ENCODE results near the gene SMYD3.
A peak's percentile ranks its signal among the peaks of the same experiment; 100 is the strongest.

SMYD3 gene

GRCh38 chr1:246455476-246455875 lies 51.6 kb downstream of the SMYD3 start:
- H3K4me3 ChIP-seq (ENCODE audit: control insufficient read depth in 1 of 7, extremely low read depth in 1 of 7, insufficient read depth in 4 of 7, low read depth in 2 of 7, low read length in 6 of 7): no peak overlapping the region
- H3K9me3 ChIP-seq (ENCODE audit: control extremely low read depth in 1 of 5, control insufficient read depth in 4 of 5, insufficient read depth in 2 of 5, low read depth in 1 of 5, low read length in 4 of 5): no peaks in the 10 kb centered on the region
- ChIA-PET POLR2A (no interaction called here), CTCF (interaction anchor here (0.7 to 2.0 kb wide), 3 partner anchors 9 to 439 kb away, joined by 3 to 4 read pairs (median 3); no protein-coding TSS in a partner anchor)
- DNase-seq: no peak
- H3K27me3 ChIP-seq (replicated peaks in 2 of 5; ENCODE audit: control insufficient read depth in 4 of 5, insufficient read depth in 5 of 5, low read length in 4 of 5): no peaks in the 10 kb centered on the region
- H3K4me1 ChIP-seq (ENCODE audit: control extremely low read depth in 1 of 4, control insufficient read depth in 4 of 4, insufficient read depth in 4 of 4, low read length in 3 of 4): peaks cover 0 to 21% (median 9%) of the 10 kb centered on the region in 4 experiments
- no peaks in the 10 kb centered on the region for H3K36me3 ChIP-seq (ENCODE audit: control insufficient read depth in 4 of 4, insufficient read depth in 4 of 4, low read length in 3 of 4)
- WGBS (ENCODE audit: insufficient coverage): no CpG with 5 or more reads among the region's 1 CpG
- no peak overlapping the region for H3K27ac ChIP-seq (ENCODE audit: insufficient read depth in 1 of 2, low read depth in 1 of 2, low read length in 2 of 2, poor library complexity in 1 of 2, severe bottlenecking in 2 of 2)

GRCh38 chr1:246454655-246455054 lies 52.4 kb downstream of the SMYD3 start:
- Histone ChIP-seq H3K27me3 (replicated peaks in 2 of 5; ENCODE audit: control insufficient read depth in 4 of 5, insufficient read depth in 5 of 5, low read length in 4 of 5) (no peaks in the 10 kb centered on the region), H3K4me1 (ENCODE audit: control extremely low read depth in 1 of 4, control insufficient read depth in 4 of 4, insufficient read depth in 4 of 4, low read length in 3 of 4) (peaks cover 0 to 17% (median 7%) of the 10 kb centered on the region in 4 experiments), H3K36me3 (ENCODE audit: control insufficient read depth in 4 of 4, insufficient read depth in 4 of 4, low read length in 3 of 4) (no peaks in the 10 kb centered on the region), H3K9me3 (ENCODE audit: control extremely low read depth in 1 of 5, control insufficient read depth in 4 of 5, insufficient read depth in 2 of 5, low read depth in 1 of 5, low read length in 4 of 5) (no peaks in the 10 kb centered on the region), H3K27ac (ENCODE audit: insufficient read depth in 1 of 2, low read depth in 1 of 2, low read length in 2 of 2, poor library complexity in 1 of 2, severe bottlenecking in 2 of 2) (no peak overlapping the region), H3K4me3 (ENCODE audit: control insufficient read depth in 1 of 7, extremely low read depth in 1 of 7, insufficient read depth in 4 of 7, low read depth in 2 of 7, low read length in 6 of 7) (no peak overlapping the region)
- POLR2A ChIA-PET: no interaction called here
- CTCF ChIA-PET: interaction anchor here (0.7 to 2.0 kb wide), 2 partner anchors 8 to 438 kb away, joined by 3 to 4 read pairs; no protein-coding TSS in a partner anchor
- no peak for DNase-seq

GRCh38 chr1:246450611-246451251 lies 56.3 kb downstream of the SMYD3 start:
- H3K36me3 ChIP-seq (ENCODE audit: control insufficient read depth in 4 of 4, insufficient read depth in 4 of 4, low read length in 3 of 4): no peaks in the 10 kb centered on the region
- H3K4me1 ChIP-seq (ENCODE audit: control extremely low read depth in 1 of 4, control insufficient read depth in 4 of 4, insufficient read depth in 4 of 4, low read length in 3 of 4): no peaks in the 10 kb centered on the region
- WGBS (ENCODE audit: insufficient coverage): 70% methylated on average over 3 of the region's 6 CpGs
- no peaks in the 10 kb centered on the region for H3K27me3 ChIP-seq (replicated peaks in 2 of 5; ENCODE audit: control insufficient read depth in 4 of 5, insufficient read depth in 5 of 5, low read length in 4 of 5)
- no peaks in the 10 kb centered on the region for H3K9me3 ChIP-seq (ENCODE audit: control extremely low read depth in 1 of 5, control insufficient read depth in 4 of 5, insufficient read depth in 2 of 5, low read depth in 1 of 5, low read length in 4 of 5)
- no peak overlapping the region for H3K4me3 ChIP-seq (ENCODE audit: control insufficient read depth in 1 of 7, extremely low read depth in 1 of 7, insufficient read depth in 4 of 7, low read depth in 2 of 7, low read length in 6 of 7)
- POLR2A ChIA-PET: no interaction called here
- H3K27ac ChIP-seq (ENCODE audit: insufficient read depth in 1 of 2, low read depth in 1 of 2, low read length in 2 of 2, poor library complexity in 1 of 2, severe bottlenecking in 2 of 2): no peak overlapping the region
- peak; percentile 34 to 56 (median 55) for DNase-seq
- CTCF ChIA-PET: interaction anchor here (0.6 to 1.4 kb wide), 12 partner anchors 29 to 1295 kb away, joined by 3 to 6 read pairs (median 3); no protein-coding TSS in a partner anchor

GRCh38 chr1:246448373-246448772 lies 58.7 kb downstream of the SMYD3 start:
- 100% methylated on average over 1 of the region's 3 CpGs for WGBS (ENCODE audit: insufficient coverage)
- Histone ChIP-seq H3K36me3 (ENCODE audit: control insufficient read depth in 4 of 4, insufficient read depth in 4 of 4, low read length in 3 of 4) (no peaks in the 10 kb centered on the region), H3K9me3 (ENCODE audit: control extremely low read depth in 1 of 5, control insufficient read depth in 4 of 5, insufficient read depth in 2 of 5, low read depth in 1 of 5, low read length in 4 of 5) (no peaks in the 10 kb centered on the region), H3K27me3 (replicated peaks in 2 of 5; ENCODE audit: control insufficient read depth in 4 of 5, insufficient read depth in 5 of 5, low read length in 4 of 5) (no peaks in the 10 kb centered on the region), H3K4me3 (ENCODE audit: control insufficient read depth in 1 of 7, extremely low read depth in 1 of 7, insufficient read depth in 4 of 7, low read depth in 2 of 7, low read length in 6 of 7) (no peak overlapping the region), H3K27ac (ENCODE audit: insufficient read depth in 1 of 2, low read depth in 1 of 2, low read length in 2 of 2, poor library complexity in 1 of 2, severe bottlenecking in 2 of 2) (no peak overlapping the region), H3K4me1 (ENCODE audit: control extremely low read depth in 1 of 4, control insufficient read depth in 4 of 4, insufficient read depth in 4 of 4, low read length in 3 of 4) (no peaks in the 10 kb centered on the region)
- DNase-seq: no peak
- ChIA-PET CTCF (interaction anchor here (1.2 to 1.9 kb wide), 5 partner anchors 12 to 560 kb away, joined by 3 to 7 read pairs (median 4); no protein-coding TSS in a partner anchor), POLR2A (no interaction called here)

- no peaks in the 10 kb centered on the region for H3K9me3 ChIP-seq (ENCODE audit: control extremely low read depth in 1 of 5, control insufficient read depth in 4 of 5, insufficient read depth in 2 of 5, low read depth in 1 of 5, low read length in 4 of 5)
- H3K27ac ChIP-seq (ENCODE audit: insufficient read depth in 1 of 2, low read depth in 1 of 2, low read length in 2 of 2, poor library complexity in 1 of 2, severe bottlenecking in 2 of 2): no peak overlapping the region
- no peaks in the 10 kb centered on the region for H3K36me3 ChIP-seq (ENCODE audit: control insufficient read depth in 4 of 4, insufficient read depth in 4 of 4, low read length in 3 of 4)
- 100% methylated on average over 2 of the region's 2 CpGs for WGBS (ENCODE audit: insufficient coverage)
- H3K27me3 ChIP-seq (replicated peaks in 2 of 5; ENCODE audit: control insufficient read depth in 4 of 5, insufficient read depth in 5 of 5, low read length in 4 of 5): no peaks in the 10 kb centered on the region
- no peaks in the 10 kb centered on the region for H3K4me1 ChIP-seq (ENCODE audit: control extremely low read depth in 1 of 4, control insufficient read depth in 4 of 4, insufficient read depth in 4 of 4, low read length in 3 of 4)
- ChIA-PET POLR2A (no interaction called here), CTCF (interaction anchor here (1.4 kb wide), 1 partner anchor 559 kb away, joined by 3 read pairs; no protein-coding TSS in a partner anchor)
- DNase-seq: no peak
- no peak overlapping the region for H3K4me3 ChIP-seq (ENCODE audit: control insufficient read depth in 1 of 7, extremely low read depth in 1 of 7, insufficient read depth in 4 of 7, low read depth in 2 of 7, low read length in 6 of 7)
Observed at GRCh38 chr1:246447501-246447900, 59.6 kb downstream of the SMYD3 start.

- Histone ChIP-seq H3K27ac (ENCODE audit: insufficient read depth in 1 of 2, low read depth in 1 of 2, low read length in 2 of 2, poor library complexity in 1 of 2, severe bottlenecking in 2 of 2) (no peak overlapping the region), H3K36me3 (ENCODE audit: control insufficient read depth in 4 of 4, insufficient read depth in 4 of 4, low read length in 3 of 4) (no peaks in the 10 kb centered on the region), H3K4me3 (ENCODE audit: control insufficient read depth in 1 of 7, extremely low read depth in 1 of 7, insufficient read depth in 4 of 7, low read depth in 2 of 7, low read length in 6 of 7) (no peak overlapping the region), H3K27me3 (replicated peaks in 2 of 5; ENCODE audit: control insufficient read depth in 4 of 5, insufficient read depth in 5 of 5, low read length in 4 of 5) (no peaks in the 10 kb centered on the region), H3K4me1 (ENCODE audit: control extremely low read depth in 1 of 4, control insufficient read depth in 4 of 4, insufficient read depth in 4 of 4, low read length in 3 of 4) (no peaks in the 10 kb centered on the region), H3K9me3 (ENCODE audit: control extremely low read depth in 1 of 5, control insufficient read depth in 4 of 5, insufficient read depth in 2 of 5, low read depth in 1 of 5, low read length in 4 of 5) (no peaks in the 10 kb centered on the region)
- CTCF ChIA-PET: interaction anchor here (1.8 kb wide), 1 partner anchor 10 kb away, joined by 4 read pairs; no protein-coding TSS in a partner anchor
- POLR2A ChIA-PET: no interaction called here
- no CpG with 5 or more reads among the region's 3 CpGs for WGBS (ENCODE audit: insufficient coverage)
- peak in 2 of 3 donors; percentile 34 to 58 for DNase-seq
Observed at GRCh38 chr1:246445503-246445902, 61.6 kb downstream of the SMYD3 start.

GRCh38 chr1:246444617-246445016 lies 62.5 kb downstream of the SMYD3 start:
- Histone ChIP-seq H3K4me3 (ENCODE audit: control insufficient read depth in 1 of 7, extremely low read depth in 1 of 7, insufficient read depth in 4 of 7, low read depth in 2 of 7, low read length in 6 of 7) (no peak overlapping the region), H3K4me1 (ENCODE audit: control extremely low read depth in 1 of 4, control insufficient read depth in 4 of 4, insufficient read depth in 4 of 4, low read length in 3 of 4) (no peaks in the 10 kb centered on the region), H3K27ac (ENCODE audit: insufficient read depth in 1 of 2, low read depth in 1 of 2, low read length in 2 of 2, poor library complexity in 1 of 2, severe bottlenecking in 2 of 2) (no peak overlapping the region), H3K27me3 (replicated peaks in 2 of 5; ENCODE audit: control insufficient read depth in 4 of 5, insufficient read depth in 5 of 5, low read length in 4 of 5) (no peaks in the 10 kb centered on the region), H3K9me3 (ENCODE audit: control extremely low read depth in 1 of 5, control insufficient read depth in 4 of 5, insufficient read depth in 2 of 5, low read depth in 1 of 5, low read length in 4 of 5) (no peaks in the 10 kb centered on the region), H3K36me3 (ENCODE audit: control insufficient read depth in 4 of 4, insufficient read depth in 4 of 4, low read length in 3 of 4) (no peaks in the 10 kb centered on the region)
- 100% methylated on average over 1 of the region's 3 CpGs for WGBS (ENCODE audit: insufficient coverage)
- ChIA-PET POLR2A (no interaction called here), CTCF (no interaction called here)
- DNase-seq: no peak

Data from common myeloid progenitor, CD34-positive (primary cell).